Bronchial epithelial cell (primary cell): ENCODE results near the gene CDK14. TPM values are rescaled to one million over a fixed set of nuclear protein-coding genes. Genes with fewer than 3 reads are reported as not detected.

ENCODE experiments used
- DNase-seq: peaks from one replicate; pipeline ENCODE4 v3.0.0-alpha.2; 2010; ENCODE audit warnings: low read depth
- FAIRE-seq: peaks from 2 replicates; lab custom pipeline; 2011; peaks lifted over from hg19 to GRCh38; lab: Jason Lieb, UNC
- H3K27me3 ChIP-seq: 2 replicates; pipeline ENCODE4 v1.5.1; 2011; ENCODE audit warnings: low read length; ENCODE audit not compliant: control insufficient read depth, insufficient read depth
- H3K36me3 ChIP-seq: 2 replicates; pipeline ENCODE4 v1.5.1; 2011; ENCODE audit warnings: low read length; ENCODE audit not compliant: control insufficient read depth, insufficient read depth
- H3K4me3 ChIP-seq: 2 replicates; pipeline ENCODE4 v1.5.1; 2011; ENCODE audit warnings: mild to moderate bottlenecking, low read depth, low read length, control low read depth
- CTCF ChIP-seq: IDR thresholded peaks from 2 replicates; pipeline ENCODE4 v1.5.1; 2011; ENCODE audit warnings: mild to moderate bottlenecking, moderate library complexity, low read length, control low read depth, inconsistent platforms; ENCODE audit not compliant: insufficient read depth, severe bottlenecking
- total RNA-seq: library from RNA; depleted of rRNA; stranded (reverse); fragments of >200 nt; gene quantifications from 2 replicates; pipeline ENCODE4 v1.2.1, GENCODE V29; 2014

The CDK14 gene
- total RNA-seq, 1 donor from 2014 or later = 8.7 TPM

GRCh38 chr7:90579181-90579688, 16.9 kb upstream of the CDK14 start:
- no peaks in the 10 kb centered on the region for H3K27me3 ChIP-seq
- no peak overlapping the region for H3K4me3 ChIP-seq
- FAIRE-seq = no peak
- H3K36me3 ChIP-seq = no peaks in the 10 kb centered on the region
- peak; percentile 94 for DNase-seq
- TF ChIP-seq CTCF = no peak

GRCh38 chr7:90580051-90580450, 16.1 kb upstream of the CDK14 start:
- no peak for TF ChIP-seq CTCF
- no peaks in the 10 kb centered on the region for H3K36me3 ChIP-seq
- no peak for FAIRE-seq
- DNase-seq = peak; percentile 86
- no peaks in the 10 kb centered on the region for H3K27me3 ChIP-seq
- H3K4me3 ChIP-seq = no peak overlapping the region

GRCh38 chr7:90582164-90582563, 14.0 kb upstream of the CDK14 start:
- H3K27me3 ChIP-seq = no peaks in the 10 kb centered on the region
- TF ChIP-seq CTCF = no peak
- FAIRE-seq (no peak), DNase-seq (peak; percentile 79)
- no peak overlapping the region for H3K4me3 ChIP-seq
- no peaks in the 10 kb centered on the region for H3K36me3 ChIP-seq

- DNase-seq (no peak), FAIRE-seq (no peak)
- Histone ChIP-seq H3K36me3 (no peaks in the 10 kb centered on the region), H3K4me3 (no peak overlapping the region), H3K27me3 (no peaks in the 10 kb centered on the region)
- no peak for TF ChIP-seq CTCF
Observed at GRCh38 chr7:90584378-90584777, 11.7 kb upstream of the CDK14 start.

- Histone ChIP-seq H3K4me3 (no peak overlapping the region), H3K27me3 (no peaks in the 10 kb centered on the region), H3K36me3 (no peaks in the 10 kb centered on the region)
- FAIRE-seq (no peak), DNase-seq (no peak)
- no peak for TF ChIP-seq CTCF
Observed at GRCh38 chr7:90586091-90586490, 10.0 kb upstream of the CDK14 start.

- no peak for TF ChIP-seq CTCF
- Histone ChIP-seq H3K36me3 (no peaks in the 10 kb centered on the region), H3K27me3 (no peaks in the 10 kb centered on the region), H3K4me3 (no peak overlapping the region)
- FAIRE-seq (no peak), DNase-seq (no peak)
Observed at GRCh38 chr7:90587766-90588165, 8.4 kb upstream of the CDK14 start.
